HepG2 (cell line): ENCODE data around the gene ACTN1. TPM values are rescaled to one million over a fixed set of nuclear protein-coding genes. Genes with fewer than 3 reads are reported as not detected.

Experiments used
- AGO1 ChIP-seq: fragments of 200-400 bp; formaldehyde crosslinking; IDR thresholded peaks from 2 replicates; pipeline ENCODE4 v1.6.1; 2017; ENCODE audit warnings: mild to moderate bottlenecking, low read depth, low read length, moderate library complexity; ENCODE audit not compliant: poor library complexity, severe bottlenecking
- BRCA1 ChIP-seq: sonication (generic); formaldehyde crosslinking; IDR thresholded peaks from 2 replicates; pipeline ENCODE4 v1.4.0; 2020; ENCODE audit warnings: missing genetic modification reagents
- ESRRA ChIP-seq: sonication (generic); formaldehyde crosslinking; IDR thresholded peaks from 2 replicates; pipeline ENCODE4 v1.5.1; 2020; ENCODE audit warnings: mild to moderate bottlenecking, low read depth, missing genetic modification reagents
- GABPB1 ChIP-seq: IDR thresholded peaks from 2 replicates; pipeline ENCODE4 v1.6.1; 2016; ENCODE audit warnings: mild to moderate bottlenecking, missing genetic modification reagents, moderate library complexity, missing compliant biosample characterization
- ISX ChIP-seq: sonication (generic); formaldehyde crosslinking; conservative IDR thresholded peaks from 2 replicates; pipeline ENCODE4 v1.5.0; 2020; ENCODE audit warnings: missing genetic modification reagents
- MIER3 ChIP-seq: IDR thresholded peaks from 2 replicates; pipeline ENCODE4 v1.6.1; 2016; ENCODE audit warnings: missing compliant biosample characterization, borderline replicate concordance
- NFYC ChIP-seq: IDR thresholded peaks from 2 replicates; pipeline ENCODE4 v1.6.1; 2016; ENCODE audit warnings: missing genetic modification reagents, missing compliant biosample characterization
- SNAPC2 ChIP-seq: sonication (generic); formaldehyde crosslinking; IDR thresholded peaks from 2 replicates; pipeline ENCODE4 v1.8.1; 2022; ENCODE audit warnings: mild to moderate bottlenecking, missing genetic modification reagents
- ZBTB7A ChIP-seq: sonication (generic); formaldehyde crosslinking; IDR thresholded peaks from 2 replicates; pipeline ENCODE4 v1.8.0; 2022; ENCODE audit warnings: mild to moderate bottlenecking, missing genetic modification reagents
- ZNF329 ChIP-seq: sonication (generic); formaldehyde crosslinking; IDR thresholded peaks from 2 replicates; pipeline ENCODE4 v1.9.0; 2021; ENCODE audit warnings: low read depth, mild to moderate bottlenecking, missing genetic modification reagents
- ZNF335 ChIP-seq: sonication (generic); formaldehyde crosslinking; IDR thresholded peaks from 2 replicates; pipeline ENCODE4 v1.4.0; 2020; ENCODE audit warnings: missing genetic modification reagents
- ZNF33A ChIP-seq: sonication (generic); formaldehyde crosslinking; IDR thresholded peaks from 2 replicates; pipeline ENCODE4 v1.5.1; 2020; ENCODE audit warnings: missing genetic modification reagents, mild to moderate bottlenecking, moderate library complexity, borderline replicate concordance
- ZNF432 ChIP-seq: sonication (generic); formaldehyde crosslinking; IDR thresholded peaks from 2 replicates; pipeline ENCODE4 v1.5.0; 2020; ENCODE audit warnings: missing genetic modification reagents, mild to moderate bottlenecking, borderline replicate concordance
- ZNF441 ChIP-seq: sonication (generic); formaldehyde crosslinking; IDR thresholded peaks from 2 replicates; pipeline ENCODE4 v1.7.0; 2021; ENCODE audit warnings: missing genetic modification reagents, borderline replicate concordance
- ZNF501 ChIP-seq: sonication (generic); formaldehyde crosslinking; IDR thresholded peaks from 2 replicates; pipeline ENCODE4 v1.5.1; 2020; ENCODE audit warnings: mild to moderate bottlenecking, moderate library complexity, missing genetic modification reagents
- ZNF577 ChIP-seq: sonication (generic); formaldehyde crosslinking; IDR thresholded peaks from 2 replicates; pipeline ENCODE4 v1.4.0; 2020; ENCODE audit warnings: mild to moderate bottlenecking, low read depth, missing genetic modification reagents, borderline replicate concordance
- ZNF607 ChIP-seq: sonication (generic); formaldehyde crosslinking; IDR thresholded peaks from 2 replicates; pipeline ENCODE4 v1.5.1; 2020; ENCODE audit warnings: missing genetic modification reagents, mild to moderate bottlenecking, borderline replicate concordance
- ZNF746 ChIP-seq: sonication (generic); formaldehyde crosslinking; IDR thresholded peaks from 2 replicates; pipeline ENCODE4 v1.8.0; 2022; ENCODE audit warnings: mild to moderate bottlenecking, missing genetic modification reagents
- polyA plus RNA-seq, 8 experiments: library from polyadenylated mRNA; depleted of rRNA in 3 of 8; stranded (reverse) in 7 of 8; unstranded in 1 of 8; fragments of >200 nt; fragmentation: Illumina TruSeq in 4 of 8; extraction: Trizol in 4 of 8; gene quantifications; 2 replicates each; pipeline versions ENCODE4 v1.2.1 to v1.2.3, GENCODE V29; 2011 to 2016; ENCODE audit warnings: low read depth in 4 of 8, missing spikeins in 1 of 8, mixed read lengths in 1 of 8; ENCODE audit not compliant: insufficient read depth in 1 of 8
- total RNA-seq, 5 experiments: library from RNA; depleted of rRNA; stranded (reverse); fragments of >200 nt; fragmentation: Illumina TruSeq; extraction: Trizol; gene quantifications; 2 replicates each; pipeline ENCODE4 v1.2.3, GENCODE V29; 2016; ENCODE audit warnings: low read depth in 1 of 5
- TF ChIP-seq, protein P1 (sequence below): sonication (generic); formaldehyde crosslinking; IDR thresholded peaks from 2 replicates; pipeline ENCODE4 v1.5.1; 2020; ENCODE audit warnings: mild to moderate bottlenecking, missing genetic modification reagents, borderline replicate concordance
- TF ChIP-seq, protein P2 (sequence below): sonication (generic); formaldehyde crosslinking; IDR thresholded peaks from 2 replicates; pipeline ENCODE4 v1.8.0; 2022; ENCODE audit warnings: mild to moderate bottlenecking, missing genetic modification reagents, borderline replicate concordance
- TF ChIP-seq, protein P3 (sequence below): IDR thresholded peaks from 2 replicates; pipeline ENCODE4 v1.6.1; 2016; ENCODE audit warnings: missing compliant biosample characterization, missing genetic modification reagents, borderline replicate concordance
- TF ChIP-seq, protein P4 (sequence below): sonication (generic); formaldehyde crosslinking; IDR thresholded peaks from 2 replicates; pipeline ENCODE4 v1.5.1; 2020; ENCODE audit warnings: missing genetic modification reagents, mild to moderate bottlenecking, borderline replicate concordance

The ACTN1 gene
- total and polyA plus RNA-seq, 2 of the 13 experiments (the other 11 are each of a cell fraction or from before 2014, with no cell fraction given), result 58.6 to 162 TPM

DNA sequence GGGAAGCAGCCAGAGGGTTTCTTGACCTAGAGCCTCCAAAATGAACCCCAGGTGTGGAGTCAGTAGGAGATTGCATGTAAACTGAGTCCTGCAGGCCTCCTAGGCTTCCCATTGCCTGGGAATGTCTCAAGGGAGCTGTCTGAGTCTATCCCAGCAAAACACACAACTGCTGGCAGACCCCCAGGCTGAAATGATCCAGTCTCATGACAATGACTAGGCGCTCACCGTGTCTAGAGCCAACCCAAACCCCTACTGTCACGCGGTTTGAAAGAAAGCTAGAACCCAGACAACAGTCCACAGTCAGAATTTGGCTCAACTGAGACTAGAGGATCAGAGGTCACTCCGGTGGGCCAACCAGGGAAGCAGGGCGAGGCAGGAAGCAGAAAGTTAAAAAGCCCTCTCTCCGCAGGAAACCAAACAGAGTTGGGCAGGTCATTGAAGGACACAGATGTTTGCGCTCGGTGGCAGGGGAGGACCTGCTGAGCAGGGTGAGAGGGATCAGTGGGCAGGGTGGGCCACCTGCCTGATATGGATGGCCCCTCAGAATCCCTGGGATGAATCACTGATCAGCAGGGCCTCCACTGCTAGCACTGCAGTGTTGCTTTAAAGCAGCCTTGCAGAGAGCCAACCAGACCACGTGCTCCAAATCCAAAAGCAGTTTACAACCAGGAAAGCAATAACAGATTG, 23.8 kb downstream of the ACTN1 start (continued):
- TF ChIP-seq SNAPC2 (CRISPR knock-in tag), result peak; percentile 89; the same call in 1 of the 2 replicates
- peak; percentile 86; the same call in 1 of the 2 replicates for TF ChIP-seq ZNF607 (CRISPR knock-in tag)
- no peak for TF ChIP-seq AGO1
- TF ChIP-seq ZNF329 (CRISPR knock-in tag), result no peak
- peak; percentile 86; the same call in 1 of the 2 replicates for TF ChIP-seq ZNF501
- TF ChIP-seq, protein P1, sequence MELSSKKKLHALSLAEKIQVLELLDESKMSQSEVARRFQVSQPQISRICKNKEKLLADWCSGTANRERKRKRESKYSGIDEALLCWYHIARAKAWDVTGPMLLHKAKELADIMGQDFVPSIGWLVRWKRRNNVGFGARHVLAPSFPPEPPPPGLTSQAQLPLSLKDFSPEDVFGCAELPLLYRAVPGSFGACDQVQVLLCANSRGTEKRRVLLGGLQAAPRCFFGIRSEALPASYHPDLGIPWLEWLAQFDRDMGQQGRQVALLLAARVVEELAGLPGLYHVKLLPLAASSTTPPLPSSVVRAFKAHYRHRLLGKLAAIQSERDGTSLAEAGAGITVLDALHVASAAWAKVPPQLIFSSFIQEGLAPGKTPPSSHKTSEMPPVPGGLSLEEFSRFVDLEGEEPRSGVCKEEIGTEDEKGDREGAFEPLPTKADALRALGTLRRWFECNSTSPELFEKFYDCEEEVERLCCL (CRISPR knock-in tag), result peak; percentile 38; the same call in 1 of the 2 replicates
- TF ChIP-seq ESRRA (CRISPR knock-in tag), result peak; percentile 96
- TF ChIP-seq MIER3 (CRISPR knock-in tag), result peak; percentile 17; the same call in 1 of the 2 replicates
- no peak for TF ChIP-seq ZNF577 (CRISPR knock-in tag)
- TF ChIP-seq ZNF33A (CRISPR knock-in tag), result no peak
- peak; percentile 65; the same call in 1 of the 2 replicates for TF ChIP-seq ZNF335 (CRISPR knock-in tag)
- TF ChIP-seq, protein P2, sequence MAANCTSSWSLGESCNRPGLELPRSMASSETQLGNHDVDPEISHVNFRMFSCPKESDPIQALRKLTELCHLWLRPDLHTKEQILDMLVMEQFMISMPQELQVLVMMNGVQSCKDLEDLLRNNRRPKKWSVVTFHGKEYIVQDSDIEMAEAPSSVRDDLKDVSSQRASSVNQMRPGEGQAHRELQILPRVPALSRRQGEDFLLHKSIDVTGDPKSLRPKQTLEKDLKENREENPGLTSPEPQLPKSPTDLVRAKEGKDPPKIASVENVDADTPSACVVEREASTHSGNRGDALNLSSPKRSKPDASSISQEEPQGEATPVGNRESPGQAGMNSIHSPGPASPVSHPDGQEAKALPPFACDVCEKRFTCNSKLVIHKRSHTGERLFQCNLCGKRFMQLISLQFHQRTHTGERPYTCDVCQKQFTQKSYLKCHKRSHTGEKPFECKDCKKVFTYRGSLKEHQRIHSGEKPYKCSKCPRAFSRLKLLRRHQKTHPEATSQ, result 0 out of 2 replicates have a peak, but pooled peaks have one; percentile 33
- TF ChIP-seq GABPB1, result peak; percentile 65; the same call in 1 of the 2 replicates
- no peak for TF ChIP-seq ISX (CRISPR knock-in tag)
- TF ChIP-seq NFYC, result peak; percentile 50
- TF ChIP-seq, protein P3, sequence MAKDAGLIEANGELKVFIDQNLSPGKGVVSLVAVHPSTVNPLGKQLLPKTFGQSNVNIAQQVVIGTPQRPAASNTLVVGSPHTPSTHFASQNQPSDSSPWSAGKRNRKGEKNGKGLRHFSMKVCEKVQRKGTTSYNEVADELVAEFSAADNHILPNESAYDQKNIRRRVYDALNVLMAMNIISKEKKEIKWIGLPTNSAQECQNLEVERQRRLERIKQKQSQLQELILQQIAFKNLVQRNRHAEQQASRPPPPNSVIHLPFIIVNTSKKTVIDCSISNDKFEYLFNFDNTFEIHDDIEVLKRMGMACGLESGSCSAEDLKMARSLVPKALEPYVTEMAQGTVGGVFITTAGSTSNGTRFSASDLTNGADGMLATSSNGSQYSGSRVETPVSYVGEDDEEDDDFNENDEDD (CRISPR knock-in tag), result peak; percentile 75; the same call in 1 of the 2 replicates
- peak; percentile 60; the same call in 1 of the 2 replicates for TF ChIP-seq BRCA1 (CRISPR knock-in tag)
- TF ChIP-seq ZNF432 (CRISPR knock-in tag), result no peak
- TF ChIP-seq, protein P4, sequence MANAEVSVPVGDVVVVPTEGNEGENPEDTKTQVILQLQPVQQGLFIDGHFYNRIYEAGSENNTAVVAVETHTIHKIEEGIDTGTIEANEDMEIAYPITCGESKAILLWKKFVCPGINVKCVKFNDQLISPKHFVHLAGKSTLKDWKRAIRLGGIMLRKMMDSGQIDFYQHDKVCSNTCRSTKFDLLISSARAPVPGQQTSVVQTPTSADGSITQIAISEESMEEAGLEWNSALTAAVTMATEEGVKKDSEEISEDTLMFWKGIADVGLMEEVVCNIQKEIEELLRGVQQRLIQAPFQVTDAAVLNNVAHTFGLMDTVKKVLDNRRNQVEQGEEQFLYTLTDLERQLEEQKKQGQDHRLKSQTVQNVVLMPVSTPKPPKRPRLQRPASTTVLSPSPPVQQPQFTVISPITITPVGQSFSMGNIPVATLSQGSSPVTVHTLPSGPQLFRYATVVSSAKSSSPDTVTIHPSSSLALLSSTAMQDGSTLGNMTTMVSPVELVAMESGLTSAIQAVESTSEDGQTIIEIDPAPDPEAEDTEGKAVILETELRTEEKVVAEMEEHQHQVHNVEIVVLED (CRISPR knock-in tag), result peak; percentile 28; the same call in 1 of the 2 replicates
- peak; percentile 76 for TF ChIP-seq ZNF441 (CRISPR knock-in tag)
- TF ChIP-seq ZBTB7A (CRISPR knock-in tag), result peak; percentile 88; the same call in 1 of the 2 replicates
- peak; percentile 87 for TF ChIP-seq ZNF746 (CRISPR knock-in tag)
